Measurements from ENCODE around the gene AK8.
"Not testable (repeated sequence)": the region's sequence is repeated elsewhere in the genome, so short reads cannot be mapped to it uniquely, and the experiment has no call there.

Gene AK8

DNA sequence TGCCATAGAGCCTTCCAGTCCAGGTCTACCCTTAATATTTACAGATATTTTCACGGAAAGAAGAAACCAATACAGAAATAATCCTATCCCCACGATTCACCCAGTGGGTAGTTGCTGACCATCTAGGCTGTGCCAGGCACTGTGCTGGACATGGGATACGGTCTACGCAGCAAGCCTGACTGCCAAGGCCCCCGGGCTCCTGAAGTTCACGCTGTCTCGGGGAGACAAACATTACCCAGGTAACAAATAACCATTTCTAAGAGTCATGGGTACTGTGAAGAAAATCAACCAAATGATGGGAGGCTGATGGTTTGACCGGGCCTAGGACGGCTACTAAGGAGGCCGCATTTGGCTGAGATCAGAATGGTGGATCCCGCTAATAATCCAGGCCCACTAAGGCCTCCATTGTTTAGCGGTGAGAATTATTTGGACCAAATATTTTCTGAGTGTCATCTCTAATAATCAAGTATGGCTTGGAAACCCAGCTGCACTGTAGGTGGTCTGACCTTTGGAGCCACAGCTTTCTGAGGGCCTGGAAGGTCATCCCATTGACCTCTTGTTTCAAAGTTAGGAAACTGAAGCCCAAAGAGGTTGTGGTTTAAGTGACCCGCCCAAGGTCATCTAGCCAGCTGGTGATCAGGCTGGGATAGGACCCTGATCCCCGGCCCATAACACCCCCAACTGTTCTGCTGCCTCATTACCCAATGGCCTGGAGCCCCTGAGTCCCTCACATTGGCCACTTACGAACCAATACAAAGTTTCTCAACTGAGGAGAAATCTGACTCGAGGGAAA lies 82.4 kb downstream of the AK8 start:
- no peak for DNase-seq

DNA sequence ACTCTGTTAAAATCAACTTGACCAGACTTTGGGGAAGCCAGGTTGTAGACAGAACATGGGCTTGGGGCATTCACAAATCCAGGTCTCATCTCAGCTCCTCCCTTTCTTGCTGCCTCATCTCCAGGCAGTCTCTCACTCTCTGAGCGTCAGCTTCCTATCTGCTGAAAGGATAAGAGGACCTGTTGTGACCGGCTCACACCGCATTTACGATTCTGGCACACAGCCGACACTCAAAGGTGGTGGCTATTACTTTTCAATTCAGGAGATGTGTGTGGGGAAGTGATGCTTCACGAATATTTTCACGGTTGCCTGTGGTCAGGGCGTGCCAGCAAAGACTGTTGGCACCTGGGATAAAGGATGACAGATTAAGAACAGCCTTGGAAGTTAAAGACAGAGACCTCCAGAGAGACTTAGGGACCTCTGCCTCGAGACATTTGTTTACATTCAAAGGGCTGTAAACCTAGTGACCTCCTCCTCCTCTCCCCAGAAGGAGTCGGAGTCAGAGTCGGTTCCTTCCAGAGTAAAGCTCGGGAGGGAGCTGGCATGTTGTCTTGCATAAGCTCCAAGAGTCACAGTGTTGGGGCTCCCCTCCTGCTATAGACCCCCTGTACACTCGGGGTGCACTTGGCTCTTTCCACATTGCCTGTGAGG lies 83.2 kb downstream of the AK8 start:
- no peak for DNase-seq

DNA sequence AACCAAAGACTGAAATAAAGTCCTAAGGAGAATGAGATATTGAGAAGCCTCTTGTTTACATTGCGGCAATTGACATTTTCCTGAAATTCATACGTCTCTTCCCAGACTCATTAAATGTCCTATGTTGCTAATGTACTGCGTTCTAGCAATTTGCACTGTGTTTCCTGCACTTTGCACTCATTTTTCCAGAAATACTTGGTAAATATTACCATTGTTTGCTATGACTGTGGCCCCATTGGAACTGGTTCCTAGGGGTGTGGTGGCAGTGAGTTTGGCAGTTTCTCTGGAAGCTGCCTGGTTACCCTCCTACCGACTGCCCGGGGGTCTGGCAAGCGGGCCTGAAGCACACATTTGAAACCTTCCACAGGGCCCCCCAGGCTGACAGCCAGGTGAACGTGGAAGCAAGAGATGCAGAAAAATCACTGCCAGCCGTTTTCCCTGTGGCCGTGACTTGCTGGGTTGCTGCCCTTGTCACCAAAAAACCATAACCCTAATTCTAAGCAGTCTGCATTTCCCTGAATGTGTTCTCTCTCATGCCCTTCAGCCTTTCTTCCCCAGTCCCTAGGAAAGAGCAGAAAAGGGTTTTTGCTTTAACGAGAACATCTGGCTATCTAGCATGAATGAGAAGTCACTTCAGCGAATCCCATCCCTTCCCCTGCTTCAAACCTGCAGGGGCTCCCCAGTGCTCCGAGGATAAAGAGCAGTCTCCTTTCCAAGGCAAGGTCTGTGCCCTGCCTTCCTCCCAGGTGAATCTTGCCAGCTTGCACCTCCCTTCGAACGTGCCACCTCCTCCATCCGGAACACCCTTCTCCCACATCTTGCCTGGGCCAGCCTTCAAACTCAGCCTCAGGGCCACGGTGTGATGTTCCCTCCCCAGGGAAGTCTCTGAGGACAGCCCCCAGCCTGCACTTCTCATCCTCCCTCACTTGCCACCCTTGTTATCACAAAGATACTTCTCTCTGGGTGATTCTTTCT lies 84.2 kb downstream of the AK8 start:
- no peak for DNase-seq

DNA sequence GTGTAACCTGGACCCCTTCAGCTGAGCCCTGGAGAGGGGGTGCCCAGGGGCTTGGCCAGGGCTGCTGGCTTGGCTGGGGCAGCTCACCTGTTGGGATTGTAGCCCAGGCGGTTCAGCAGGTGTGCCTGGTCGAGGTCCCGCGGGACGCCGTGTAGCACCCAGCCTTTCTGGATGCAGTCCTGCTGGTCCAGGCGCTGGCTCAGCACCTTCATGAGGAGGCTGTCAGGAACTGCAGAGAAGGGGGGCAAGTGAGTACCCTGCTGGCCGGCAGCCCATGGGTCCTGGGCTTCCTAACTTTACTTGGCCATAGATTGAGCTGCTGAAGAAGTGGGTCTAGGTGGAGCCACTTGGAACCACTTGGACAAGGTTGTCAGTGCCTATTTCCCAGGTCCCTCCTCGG lies 85.5 kb downstream of the AK8 start:
- no peak for DNase-seq

DNA sequence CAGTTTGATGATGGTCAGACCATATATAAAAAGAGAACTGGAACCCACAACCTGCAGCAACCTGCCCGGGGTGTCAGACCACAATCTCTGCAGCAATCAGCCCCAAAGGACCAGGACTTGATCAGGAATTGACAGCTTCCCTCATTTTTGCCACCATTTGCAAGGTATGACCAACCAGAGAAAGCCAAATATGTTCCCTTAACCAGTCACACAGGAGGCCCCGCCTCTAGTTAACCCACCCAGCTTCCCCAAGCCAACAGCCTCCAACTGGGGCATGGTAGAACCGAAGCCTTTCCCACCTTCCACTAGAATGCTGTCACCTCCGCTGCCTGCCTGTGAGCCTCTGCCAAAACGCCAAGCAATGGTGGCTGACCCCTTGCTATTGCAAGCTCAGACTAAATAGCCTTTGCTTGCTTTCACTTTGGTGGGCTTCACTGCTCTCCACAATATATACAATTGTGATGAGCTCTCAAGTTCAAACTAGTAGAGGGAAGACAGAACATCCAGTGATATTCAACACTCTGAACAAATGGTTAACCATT lies 86.3 kb downstream of the AK8 start:
- DNase-seq = no peak

DNA sequence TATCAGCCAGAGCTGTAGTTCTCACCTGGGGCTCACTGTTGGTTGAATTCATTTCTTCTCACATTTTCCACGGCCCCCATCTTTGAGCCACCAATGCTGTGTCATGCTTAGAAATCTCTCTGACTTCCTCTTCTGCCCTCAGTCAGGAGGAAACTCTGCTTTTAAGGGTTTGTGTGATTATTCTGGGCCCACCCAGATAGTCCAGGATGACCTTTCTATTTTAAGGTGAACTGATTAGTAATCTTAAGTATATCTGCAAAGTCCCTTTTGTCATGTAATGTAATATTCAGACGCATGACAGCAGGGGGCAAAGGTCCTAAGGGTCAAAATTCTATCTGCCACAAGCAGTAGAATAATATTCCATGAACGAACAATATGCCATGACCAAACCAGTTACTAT lies 88.4 kb downstream of the AK8 start:
- DNase-seq = no peak

DNA sequence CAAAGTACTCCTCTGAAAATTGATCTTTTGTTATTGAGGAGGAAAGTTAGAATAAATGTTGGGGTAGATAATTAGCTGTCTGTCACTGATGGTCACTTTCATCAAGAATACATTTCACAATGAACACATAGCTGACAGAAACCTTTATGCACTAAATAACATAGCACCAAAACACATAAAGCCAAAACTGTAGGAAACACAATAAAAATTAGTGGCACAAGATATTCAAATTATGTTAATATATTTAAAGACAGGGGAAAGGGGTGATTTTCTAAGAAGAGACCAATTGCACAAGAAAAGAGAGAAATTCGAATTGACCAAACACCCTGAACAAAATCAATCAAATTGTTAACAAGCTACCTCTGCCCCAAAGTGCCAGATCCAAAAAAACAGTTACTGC lies 89.7 kb downstream of the AK8 start:
- DNase-seq = no peak

DNA sequence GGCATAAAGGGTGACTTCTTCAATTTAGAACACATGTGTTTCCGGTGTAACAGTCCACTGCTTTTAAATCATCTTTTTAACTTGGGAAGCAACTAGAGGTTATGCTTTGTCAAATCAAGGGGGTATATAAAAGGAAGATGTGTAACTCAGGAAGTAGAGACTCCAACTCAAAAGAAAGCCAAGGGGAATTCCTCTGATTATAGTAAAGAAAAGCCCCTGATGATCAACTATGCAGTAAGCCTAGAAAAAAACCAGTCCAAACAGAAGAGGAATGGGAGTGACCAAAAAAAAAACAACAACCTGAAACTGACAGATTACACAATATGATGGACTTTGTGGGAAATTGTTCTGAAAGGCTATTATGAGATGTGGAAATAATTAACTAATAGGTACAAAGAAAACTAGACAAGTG lies 90.3 kb downstream of the AK8 start:
- DNase-seq = no peak

DNA sequence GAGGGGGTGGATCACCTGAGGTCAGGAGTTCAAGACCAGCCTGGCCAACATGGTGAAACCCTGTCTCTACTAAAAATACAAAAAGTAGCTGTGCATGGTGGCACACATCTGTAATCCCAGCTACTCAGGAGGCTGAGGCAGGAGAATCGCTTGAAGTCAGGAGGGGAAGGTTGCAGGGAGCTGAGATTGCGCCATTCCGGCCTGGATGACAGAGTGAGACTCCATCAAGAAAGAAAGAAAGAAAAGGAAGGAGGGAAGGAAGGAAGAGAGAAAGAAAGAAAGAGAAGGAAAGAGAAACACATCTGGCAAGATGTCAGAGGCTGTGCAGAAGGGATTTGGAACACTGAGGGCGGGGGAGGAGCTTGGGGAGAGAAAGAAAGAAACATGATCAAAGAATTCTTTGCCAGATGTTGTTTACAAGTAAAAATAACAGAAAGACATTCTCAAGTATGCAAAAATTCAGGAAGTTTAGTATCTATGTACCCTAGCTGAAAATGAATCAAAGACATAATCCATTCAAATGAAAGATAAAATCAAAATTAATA lies 93.7 kb downstream of the AK8 start:
- no peak for DNase-seq

DNA sequence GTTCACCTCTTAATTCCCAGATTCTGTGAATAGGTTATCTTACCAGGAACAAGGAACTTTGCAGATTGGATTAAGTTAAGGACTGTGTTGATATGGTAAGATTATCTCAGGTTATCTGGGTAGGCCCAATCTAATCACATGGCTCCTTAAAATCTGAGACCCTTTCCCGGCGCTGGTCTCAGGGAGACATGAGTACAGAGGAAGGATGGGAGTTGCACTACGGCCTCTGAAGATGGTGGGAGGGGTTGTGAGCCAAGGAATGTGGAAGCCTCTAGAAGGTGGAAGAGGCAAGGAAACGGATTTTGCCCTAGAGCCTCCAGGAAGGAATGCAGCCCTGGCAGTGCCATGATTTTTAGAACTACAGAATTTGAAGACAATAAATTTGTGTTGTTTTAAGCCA lies 95.1 kb downstream of the AK8 start:
- DNase-seq = no peak

DNA sequence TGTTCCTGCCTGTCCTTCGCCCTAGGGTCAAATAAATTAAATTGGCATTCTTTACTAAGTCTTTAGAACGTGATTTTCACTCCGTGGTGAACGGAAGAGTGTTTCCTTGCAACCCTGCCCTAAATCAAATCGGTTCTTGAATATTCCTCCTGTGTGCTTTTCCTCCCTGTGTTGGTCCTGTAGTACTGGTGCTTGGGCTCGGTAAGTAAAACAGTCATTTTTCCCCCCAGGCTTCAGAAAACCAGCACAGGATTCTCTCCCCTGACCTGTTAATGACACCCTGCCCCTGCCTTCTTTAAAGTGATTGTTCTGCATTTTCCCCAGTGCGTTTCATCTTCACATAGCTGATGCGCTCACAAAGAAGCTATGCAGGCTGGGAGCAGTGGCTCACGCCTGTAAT lies 96.0 kb downstream of the AK8 start:
- no peak for DNase-seq

DNA sequence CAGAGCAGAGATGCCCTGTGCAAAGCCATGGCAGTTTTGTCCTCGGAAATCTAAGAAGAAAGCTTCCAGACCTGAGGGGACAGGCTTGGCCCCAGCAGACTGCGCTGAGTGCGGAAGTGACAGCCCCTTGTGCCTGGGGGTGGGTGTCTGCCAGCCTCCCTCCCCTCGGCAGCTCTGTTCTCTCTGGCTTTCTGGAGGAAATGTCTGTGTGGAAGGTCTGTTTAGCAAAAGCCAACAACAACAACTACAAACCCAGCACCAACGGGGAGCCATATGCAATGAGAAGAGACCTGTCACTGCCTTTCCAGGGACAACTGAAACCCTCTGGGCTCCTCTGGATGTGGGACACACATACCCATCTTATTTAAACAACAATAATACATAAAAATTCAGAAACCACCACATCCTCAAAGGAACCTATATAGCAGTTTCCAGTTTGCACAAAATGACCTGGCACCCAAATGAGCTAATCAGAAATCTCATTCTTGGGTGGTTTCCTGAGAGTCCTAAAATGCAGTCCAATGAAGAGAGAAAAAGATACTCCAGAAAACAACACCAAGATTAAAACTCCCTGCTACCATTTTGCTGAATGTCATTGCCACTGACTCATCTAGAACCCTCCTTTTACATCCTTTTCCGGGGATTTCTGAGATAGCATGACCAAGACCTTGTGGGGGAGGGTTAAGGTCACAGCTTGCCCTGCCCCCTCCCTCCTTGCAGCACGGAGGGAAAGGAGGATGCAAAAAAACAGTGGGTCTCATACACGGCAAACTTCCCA lies 97.7 kb downstream of the AK8 start:
- no peak for DNase-seq

DNA sequence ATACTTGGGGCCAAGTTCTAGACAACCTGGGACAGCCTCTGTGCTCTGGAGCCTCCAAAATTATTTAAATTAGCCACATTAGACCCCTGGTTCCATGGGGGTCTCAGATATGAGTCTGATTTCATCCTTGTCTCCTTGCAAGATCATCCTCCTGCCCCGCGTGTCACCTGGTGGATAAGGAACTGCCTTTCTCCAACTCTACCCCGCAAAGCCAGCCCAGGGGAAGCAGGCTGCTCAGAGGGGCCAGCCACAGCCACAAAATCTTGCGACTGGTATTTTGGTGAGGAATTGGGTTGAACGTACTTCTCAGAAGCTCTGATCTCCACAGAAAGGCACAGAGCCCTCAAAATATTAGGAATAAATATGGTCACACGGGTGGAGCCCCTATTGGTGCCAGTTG lies 101.2 kb downstream of the AK8 start:
- no peak for DNase-seq

DNA sequence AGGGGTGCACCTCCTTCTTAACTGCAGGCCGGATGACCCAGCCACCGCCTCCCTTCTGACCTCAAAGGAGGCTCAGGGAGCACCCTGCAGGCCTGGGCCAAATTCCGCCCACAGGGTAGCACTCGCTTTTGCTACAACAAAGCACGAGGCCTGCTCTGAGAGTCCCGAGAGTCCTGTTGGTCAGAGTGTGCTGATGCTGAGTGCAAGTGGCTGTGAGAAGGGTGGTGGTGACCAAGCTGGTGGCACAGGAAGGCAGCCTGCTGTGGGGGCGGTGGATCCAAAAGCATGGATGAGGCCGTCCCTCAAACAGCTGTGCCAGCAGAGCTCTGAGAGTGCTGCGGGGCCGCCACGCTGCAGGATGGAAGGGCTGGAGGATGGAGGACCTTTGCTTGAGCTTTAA lies 101.8 kb downstream of the AK8 start:
- DNase-seq = no peak

DNA sequence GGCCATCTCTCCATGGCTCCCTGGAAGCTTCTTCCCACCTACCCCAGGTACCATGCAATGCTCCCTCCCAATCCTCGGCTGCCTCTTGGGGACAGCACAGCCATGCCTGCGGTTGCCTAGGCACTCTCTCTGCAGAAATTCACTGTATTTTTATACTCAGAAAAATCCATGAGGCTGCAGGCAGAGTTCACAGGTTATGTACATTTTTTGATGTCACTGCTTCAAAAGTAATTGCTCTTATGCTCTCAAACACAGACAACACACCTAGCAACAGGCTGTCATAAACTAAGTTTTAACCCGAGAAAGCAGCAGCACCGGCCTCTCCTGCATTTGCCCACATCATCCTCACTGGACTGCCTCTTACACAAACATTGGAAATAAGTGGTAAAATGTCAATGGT lies 102.4 kb downstream of the AK8 start:
- no peak for DNase-seq

DNA sequence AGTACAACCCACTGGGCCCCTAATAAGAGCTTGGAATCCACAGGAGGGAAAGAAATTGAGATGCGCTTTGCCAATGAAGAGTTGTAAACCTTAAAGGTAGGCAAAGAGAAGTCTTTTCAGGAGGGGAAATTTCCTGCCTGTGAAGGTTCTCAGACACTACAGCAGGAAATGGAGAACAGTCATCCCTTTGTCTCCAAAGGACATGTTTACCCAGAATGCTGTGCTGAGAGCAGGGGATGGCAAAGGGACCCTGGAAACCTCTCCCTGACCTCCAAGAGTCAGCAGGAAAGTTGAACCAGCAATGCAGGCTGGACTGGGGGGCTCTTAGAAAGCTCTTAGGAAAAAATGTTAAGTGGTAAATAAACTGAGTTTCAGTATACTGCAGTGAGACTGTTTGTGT lies 103.2 kb downstream of the AK8 start:
- DNase-seq = no peak

DNA sequence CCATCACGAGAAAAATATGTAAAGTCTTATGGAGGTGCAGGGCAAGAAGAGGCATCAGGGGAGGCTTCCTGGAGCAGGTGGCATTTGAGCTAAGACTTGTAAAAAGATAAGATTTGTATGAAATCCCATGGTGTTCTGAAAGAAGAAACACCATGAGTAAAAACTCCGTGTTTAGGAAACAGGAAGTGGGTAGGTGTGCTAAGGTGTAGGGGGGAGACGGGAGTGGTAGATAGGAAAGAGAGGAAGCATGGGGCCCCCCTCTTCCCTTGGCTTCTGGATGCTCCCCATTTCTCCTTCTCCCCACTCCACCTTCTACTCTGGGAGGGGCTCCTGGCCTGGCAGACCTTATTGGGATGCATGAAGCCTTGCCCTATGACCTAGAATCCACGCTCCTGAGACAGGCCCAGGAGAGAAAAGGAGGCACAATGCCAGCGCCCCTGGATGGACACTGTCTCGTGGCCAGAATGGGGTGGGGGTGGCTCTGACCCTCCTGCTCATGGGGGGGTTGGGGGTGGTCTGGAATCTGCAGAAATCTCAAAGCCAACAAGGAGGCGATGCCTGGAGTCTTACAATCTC lies 104.2 kb downstream of the AK8 start:
- no peak for DNase-seq

DNA sequence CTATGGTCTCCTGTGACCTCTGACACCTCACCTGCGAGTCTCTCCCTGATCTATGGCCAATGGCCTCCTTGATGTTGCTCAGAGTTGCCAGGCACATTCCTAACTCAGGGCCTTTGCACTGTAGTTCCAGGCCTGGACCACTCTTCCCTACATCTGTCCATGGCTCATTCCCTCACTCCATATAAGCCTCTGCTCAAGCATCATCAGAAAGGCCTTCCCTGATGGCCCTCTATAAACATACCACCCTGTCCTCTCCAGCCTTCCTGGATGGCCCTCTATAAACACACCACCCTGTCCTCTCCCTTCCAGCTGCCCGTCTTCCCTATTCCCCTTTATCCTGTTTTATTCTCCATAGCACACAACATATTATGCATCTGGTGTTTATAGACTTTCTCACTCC lies 105.0 kb downstream of the AK8 start:
- DNase-seq = no peak

DNA sequence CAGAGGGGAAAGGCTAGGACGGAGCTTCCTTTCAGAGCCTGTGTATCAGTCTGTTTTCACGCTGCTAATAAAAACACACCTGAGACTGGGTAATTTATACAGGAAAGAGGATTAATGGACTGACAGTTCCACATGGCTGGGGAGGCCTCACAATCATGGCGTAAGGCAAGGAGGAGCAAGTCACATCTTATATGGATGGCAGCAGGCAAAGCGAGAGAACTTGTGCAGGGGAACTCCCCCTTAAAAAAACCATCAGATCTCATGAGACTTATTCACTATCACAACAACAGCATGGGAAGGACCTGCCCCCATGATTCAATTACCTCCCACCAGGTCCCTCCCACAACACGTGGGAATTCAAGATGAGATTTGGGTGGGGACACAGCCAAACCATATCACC lies 106.3 kb downstream of the AK8 start:
- not testable (repeated sequence) for DNase-seq

DNA sequence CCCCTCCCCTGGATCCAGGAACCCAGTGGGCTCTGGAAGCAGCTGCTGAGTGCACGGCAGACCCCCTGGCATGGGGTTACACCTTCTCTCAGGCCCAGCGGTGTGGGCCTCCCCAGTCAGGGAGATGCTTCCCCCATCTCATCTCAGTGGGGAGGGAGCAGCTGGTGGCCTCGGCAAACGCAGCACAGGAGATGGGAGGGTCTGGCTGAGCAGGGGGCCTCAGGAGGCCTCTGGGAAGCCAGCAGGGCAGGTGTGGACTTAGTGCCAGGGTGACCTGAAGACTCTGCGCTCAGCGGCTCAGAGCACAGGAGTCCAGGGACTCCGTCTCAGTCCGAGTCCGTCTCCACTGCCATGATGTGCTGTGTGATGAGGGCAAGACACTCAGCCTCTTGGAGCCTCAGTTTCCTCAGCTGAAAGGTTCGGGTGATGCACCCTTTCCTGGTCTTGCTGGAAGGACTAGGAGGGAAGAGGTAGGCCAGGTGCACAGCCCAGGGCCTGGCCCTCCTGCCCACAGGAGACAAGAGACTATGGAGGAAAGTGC lies 107.2 kb downstream of the AK8 start:
- no peak for DNase-seq
